Breast epithelium (tissue), 4 donors: ENCODE results near the gene GTPBP6. TPM values are rescaled to one million over a fixed set of nuclear protein-coding genes. Genes with fewer than 3 reads are reported as not detected.
"Not testable (repeated sequence)": the region's sequence is repeated elsewhere in the genome, so short reads cannot be mapped to it uniquely, and the experiment has no call there.

Experiments used
- DNase-seq, 2 donors: peaks; one replicate each; pipeline ENCODE4 v3.0.0-alpha.2; 2019; ENCODE audit warnings: low spot score in 2 of 2
- H3K27ac ChIP-seq, 2 donors: fragments of 200-600 bp; sonication (generic) in 1 of 2; one replicate each; pipeline ENCODE4 v1.5.1; 2016 to 2019; ENCODE audit warnings: mild to moderate bottlenecking in 1 of 2
- H3K27me3 ChIP-seq, 2 donors: fragments of 200-600 bp; sonication (generic) in 1 of 2; one replicate each; pipeline versions ENCODE4 v1.5.1 to v1.6.0; 2017 to 2019; ENCODE audit warnings: control low read depth in 1 of 2, mild to moderate bottlenecking in 1 of 2
- H3K36me3 ChIP-seq: fragments of 200-600 bp; one replicate; pipeline ENCODE4 v1.5.1; 2019
- H3K4me1 ChIP-seq, 2 donors: fragments of 200-600 bp; sonication (generic); one replicate each; pipeline ENCODE4 v1.5.1; 2016 to 2019; ENCODE audit warnings: control low read depth in 1 of 2
- H3K4me3 ChIP-seq, 3 donors: fragments of 200-600 bp; sonication (generic); 1 replicate in 2 of 3; 2 replicates in 1 of 3; pipeline ENCODE4 v1.5.1; 2016 to 2019; ENCODE audit warnings: mild to moderate bottlenecking in 3 of 3, moderate library complexity in 2 of 3
- H3K9me3 ChIP-seq, 2 donors: fragments of 200-600 bp; sonication (generic) in 1 of 2; one replicate each; pipeline ENCODE4 v1.5.1; 2016 to 2019; ENCODE audit warnings: control low read depth in 1 of 2
- CTCF ChIP-seq, 3 donors: fragments of 450-650 bp; IDR thresholded peaks; one replicate each; pipeline ENCODE4 v1.5.1; 2016 to 2017; ENCODE audit warnings: antibody characterized with exemption in 3 of 3, mild to moderate bottlenecking in 3 of 3, moderate library complexity in 3 of 3
- POLR2A ChIP-seq: fragments of 450-650 bp; IDR thresholded peaks from one replicate; pipeline ENCODE4 v1.6.1; 2016; ENCODE audit warnings: antibody characterized with exemption, mild to moderate bottlenecking, moderate library complexity
- POLR2AphosphoS5 ChIP-seq, 3 donors: sonication (generic); formaldehyde crosslinking; IDR thresholded peaks; one replicate each; pipeline ENCODE4 v1.6.1; 2017; ENCODE audit warnings: antibody characterized with exemption in 3 of 3
- intact Hi-C: fragments of 100-400 bp; cut with DNase I; formaldehyde crosslinking; loops from one replicate; pipeline ENCODE4 v1.15.1; 2023; ENCODE audit warnings: low total_unique reads
- total RNA-seq, 3 donors: library from RNA; depleted of rRNA; stranded (reverse); fragments of >200 nt; gene quantifications; one replicate each; pipeline ENCODE4 v1.1.0, GENCODE V29; 2016

Gene GTPBP6
- total RNA-seq, 3 donors from 2014 or later: 25.5 to 45.9 (median 27.2) TPM

GRCh38 chrX:290476-291166 is 28.0 kb downstream of the GTPBP6 start:
- no peaks in the 10 kb centered on the region for H3K36me3 ChIP-seq
- intact Hi-C loops: no loop called here
- TF ChIP-seq POLR2AphosphoS5 (IDR thresholded peaks at IDR 0.05) (no peak), CTCF (IDR thresholded peaks at IDR 0.05) (no peak), POLR2A (no peak)
- H3K9me3 ChIP-seq: no peaks in the 10 kb centered on the region
- no peak overlapping the region for H3K27ac ChIP-seq
- H3K4me3 ChIP-seq: no peak overlapping the region
- peak in 1 of 2 donors; percentile 40 for DNase-seq
- H3K4me1 ChIP-seq: no peaks in the 10 kb centered on the region
- no peaks in the 10 kb centered on the region for H3K27me3 ChIP-seq

GRCh38 chrX:288561-288991 is 30.0 kb downstream of the GTPBP6 start:
- Histone ChIP-seq H3K4me3 (no peak overlapping the region), H3K27ac (no peak overlapping the region), H3K36me3 (no peaks in the 10 kb centered on the region), H3K27me3 (no peaks in the 10 kb centered on the region), H3K9me3 (no peaks in the 10 kb centered on the region), H3K4me1 (no peaks in the 10 kb centered on the region)
- TF ChIP-seq CTCF (IDR thresholded peaks at IDR 0.05) (no peak), POLR2AphosphoS5 (IDR thresholded peaks at IDR 0.05) (no peak), POLR2A (no peak)
- intact Hi-C loops: no loop called here
- peak in 1 of 2 donors; percentile 43 for DNase-seq

- Histone ChIP-seq H3K27me3 (no peaks in the 10 kb centered on the region), H3K4me3 (no peak overlapping the region), H3K36me3 (no peaks in the 10 kb centered on the region), H3K9me3 (no peaks in the 10 kb centered on the region), H3K4me1 (no peaks in the 10 kb centered on the region), H3K27ac (no peak overlapping the region)
- intact Hi-C loops: no loop called here
- TF ChIP-seq POLR2A (no peak), POLR2AphosphoS5 (IDR thresholded peaks at IDR 0.05) (no peak)
- no peak for DNase-seq
Observed at GRCh38 chrX:287670-288069, 30.9 kb downstream of the GTPBP6 start.

GRCh38 chrX:285076-285677 is 33.4 kb downstream of the GTPBP6 start:
- H3K36me3 ChIP-seq: no peaks in the 10 kb centered on the region
- no peaks in the 10 kb centered on the region for H3K27me3 ChIP-seq
- no peaks in the 10 kb centered on the region for H3K4me1 ChIP-seq
- intact Hi-C loops: no loop called here
- no peak for DNase-seq
- no peaks in the 10 kb centered on the region for H3K9me3 ChIP-seq
- no peak overlapping the region for H3K4me3 ChIP-seq
- no peak for TF ChIP-seq CTCF (IDR thresholded peaks at IDR 0.05)
- no peak overlapping the region for H3K27ac ChIP-seq

GRCh38 chrX:283115-283845 is 35.3 kb downstream of the GTPBP6 start:
- Histone ChIP-seq H3K27me3 (no peaks in the 10 kb centered on the region), H3K36me3 (no peaks in the 10 kb centered on the region), H3K9me3 (no peaks in the 10 kb centered on the region), H3K4me1 (no peaks in the 10 kb centered on the region), H3K27ac (peak overlapping the region; percentile 73 to 82), H3K4me3 (peak overlapping the region; percentile 43 to 75 (median 55))
- peak; percentile 89 for DNase-seq
- intact Hi-C loops: no loop called here
- TF ChIP-seq POLR2A (no peak), POLR2AphosphoS5 (IDR thresholded peaks at IDR 0.05) (peak in 1 of 3 donors; percentile 19)

GRCh38 chrX:282000-282681 is 36.5 kb downstream of the GTPBP6 start:
- intact Hi-C loops, H3K36me3 ChIP-seq, H3K27me3 ChIP-seq, H3K4me1 ChIP-seq, H3K4me3 ChIP-seq, H3K9me3 ChIP-seq: not testable (repeated sequence)
- DNase-seq: peak in 1 of 2 donors; percentile 20
- peak overlapping the region in 1 of 2 donors; percentile 44 for H3K27ac ChIP-seq
